HG03139 (cell line): ENCODE results near the gene DSG3.

Experiments used
- ATAC-seq: cut with Tn5 transposase; IDR thresholded peaks from one replicate; pipeline ENCODE4 v1.9.1; 2021; ENCODE audit not compliant: unreplicated experiment

DSG3 gene

GRCh38 chr18:31430554-31430953 lies 17.0 kb upstream of the DSG3 start:
- ATAC-seq = no peak

DNA sequence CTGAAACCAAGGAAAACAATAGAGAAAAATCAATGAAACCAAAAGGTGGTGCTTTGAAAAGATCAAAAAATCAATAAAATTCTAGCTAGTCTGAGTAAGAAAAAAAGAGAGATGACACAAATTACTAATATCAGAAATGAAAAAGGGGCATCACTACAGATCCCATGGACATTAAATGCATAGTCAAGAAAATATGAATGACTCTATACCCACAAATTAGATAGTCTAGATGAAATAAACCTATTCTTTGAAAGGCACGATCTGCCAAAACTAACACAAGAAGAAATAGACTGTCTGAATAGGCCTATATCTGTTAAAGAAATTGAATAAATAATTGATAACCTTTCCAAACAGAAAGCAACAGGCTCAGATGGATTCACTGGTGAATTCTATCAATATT lies 15.2 kb upstream of the DSG3 start:
- no peak for ATAC-seq

- no peak for ATAC-seq
Observed at GRCh38 chr18:31436825-31437224, 10.7 kb upstream of the DSG3 start.

- no peak for ATAC-seq
Observed at GRCh38 chr18:31438402-31438801, 9.1 kb upstream of the DSG3 start.

DNA sequence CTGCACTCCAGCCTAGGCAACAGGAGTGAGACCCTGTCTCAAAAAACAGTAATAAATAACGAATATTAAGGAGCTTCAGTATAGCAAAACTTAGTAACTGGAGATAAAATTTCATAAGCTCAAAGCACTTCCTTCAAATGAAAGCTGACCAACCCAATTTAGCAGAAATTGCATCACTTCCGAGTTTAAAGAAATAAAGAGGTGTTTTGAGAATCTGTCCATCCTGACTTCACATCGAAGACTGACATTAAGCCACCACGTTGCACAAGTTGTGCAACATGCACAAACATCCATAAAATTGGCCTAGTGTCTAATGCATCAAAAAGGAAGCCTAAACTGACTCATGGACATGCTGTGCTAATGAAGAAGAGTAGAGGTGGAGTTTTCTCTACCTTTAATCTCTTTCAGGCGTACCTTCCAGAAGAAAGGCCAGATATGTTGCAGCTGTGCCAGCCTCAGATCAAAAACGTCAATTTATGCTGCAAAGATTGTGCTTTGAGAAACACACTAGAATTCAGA lies 7.7 kb upstream of the DSG3 start:
- ATAC-seq = no peak

DNA sequence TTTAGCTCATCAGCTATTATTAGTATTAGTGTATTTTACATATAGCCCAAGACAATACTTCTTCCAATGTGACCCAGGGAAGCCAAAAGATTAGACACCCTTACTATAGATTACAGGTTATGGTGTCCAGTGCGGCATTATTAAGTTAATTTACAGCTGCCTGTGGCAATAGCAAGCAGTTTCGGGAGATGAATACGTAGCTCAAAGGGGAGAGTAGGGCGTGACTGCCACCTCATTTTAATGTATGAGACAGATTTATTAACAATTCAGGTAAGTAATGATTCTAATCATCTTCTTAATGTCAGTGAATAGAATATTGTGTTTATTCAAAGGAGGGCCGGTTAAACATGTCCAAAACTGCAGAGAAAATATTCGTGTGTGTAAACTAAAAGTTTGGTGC lies 6.8 kb upstream of the DSG3 start:
- no peak for ATAC-seq

DNA sequence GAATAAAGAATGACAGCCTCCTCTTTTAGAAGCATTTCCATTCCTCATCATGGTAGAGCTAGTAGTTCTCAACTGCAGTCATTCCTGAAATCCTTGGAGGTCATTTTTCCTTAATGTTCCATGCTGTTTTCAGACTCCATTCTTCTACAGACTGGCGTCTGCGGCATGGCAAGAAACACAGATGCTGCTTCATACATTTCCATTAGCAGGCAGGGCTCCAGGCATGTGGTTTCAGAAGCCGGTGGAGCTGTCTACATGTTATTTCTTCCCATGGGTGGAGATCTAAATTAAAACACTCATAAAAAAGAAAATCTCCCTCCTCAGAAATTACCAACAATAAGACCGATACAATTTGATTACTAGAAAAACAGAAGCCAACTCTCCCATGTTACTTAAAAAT lies 6.0 kb upstream of the DSG3 start:
- ATAC-seq = no peak

- no peak for ATAC-seq
Observed at GRCh38 chr18:31444142-31444541, 3.4 kb upstream of the DSG3 start.

DNA sequence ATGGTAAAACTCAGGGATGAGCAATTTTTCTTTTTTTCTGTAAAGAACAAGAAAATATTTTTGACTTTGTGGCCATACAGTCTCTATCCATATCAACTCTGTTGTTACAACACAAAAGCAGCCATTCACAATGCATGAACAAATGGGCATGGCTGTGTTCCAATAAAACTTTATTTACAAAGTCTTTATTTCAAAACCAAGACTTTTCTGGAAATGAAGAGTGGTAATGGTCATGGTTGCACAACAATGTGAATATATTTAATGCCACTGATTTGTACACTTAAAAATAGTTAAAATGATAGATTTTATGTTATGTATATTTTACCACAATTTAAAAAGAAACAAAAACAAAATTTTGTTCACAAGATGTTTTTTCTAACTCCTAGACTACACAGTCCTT lies 1.6 kb upstream of the DSG3 start:
- no peak for ATAC-seq

DNA sequence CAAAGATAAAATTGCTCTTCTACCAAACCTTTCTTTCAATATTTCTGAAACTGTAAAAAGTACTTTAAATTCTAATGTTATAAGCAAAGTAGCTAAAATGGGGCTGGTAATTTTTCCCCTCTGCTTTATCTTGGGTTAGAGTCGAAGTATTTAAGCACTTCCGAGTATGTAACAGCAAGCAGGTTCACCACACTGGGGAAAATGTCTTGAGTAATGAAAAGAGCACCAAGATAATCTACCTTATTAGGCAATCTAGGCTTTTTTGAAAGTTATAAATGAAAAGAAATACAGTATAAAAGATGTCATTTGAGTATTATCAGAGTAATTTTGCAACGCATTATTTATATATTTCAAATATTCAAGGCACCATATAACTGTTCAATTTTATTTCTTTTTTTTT lies 687 bp upstream of the DSG3 start:
- no peak for ATAC-seq

DNA sequence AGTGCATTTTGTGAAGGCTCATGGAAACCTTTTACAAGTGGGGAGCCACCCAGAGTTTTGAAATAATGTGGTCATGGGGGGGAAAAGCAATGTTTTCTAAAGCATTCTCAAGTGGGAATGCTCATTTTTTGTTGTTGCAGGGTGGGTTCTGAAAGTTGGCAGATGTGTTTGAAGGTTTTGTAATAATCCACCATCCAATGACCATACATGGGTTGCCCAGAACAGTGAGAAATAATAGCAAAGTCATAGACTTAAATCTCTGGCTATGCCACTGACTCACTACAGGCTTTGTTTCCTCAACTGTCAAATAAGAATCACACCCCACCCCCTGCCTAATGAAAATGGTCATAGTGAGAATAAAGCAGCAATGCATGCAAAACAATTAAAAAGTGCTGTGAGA lies 2.9 kb downstream of the DSG3 start:
- ATAC-seq = no peak

GRCh38 chr18:31451625-31452024 lies 4.1 kb downstream of the DSG3 start:
- no peak for ATAC-seq

DNA sequence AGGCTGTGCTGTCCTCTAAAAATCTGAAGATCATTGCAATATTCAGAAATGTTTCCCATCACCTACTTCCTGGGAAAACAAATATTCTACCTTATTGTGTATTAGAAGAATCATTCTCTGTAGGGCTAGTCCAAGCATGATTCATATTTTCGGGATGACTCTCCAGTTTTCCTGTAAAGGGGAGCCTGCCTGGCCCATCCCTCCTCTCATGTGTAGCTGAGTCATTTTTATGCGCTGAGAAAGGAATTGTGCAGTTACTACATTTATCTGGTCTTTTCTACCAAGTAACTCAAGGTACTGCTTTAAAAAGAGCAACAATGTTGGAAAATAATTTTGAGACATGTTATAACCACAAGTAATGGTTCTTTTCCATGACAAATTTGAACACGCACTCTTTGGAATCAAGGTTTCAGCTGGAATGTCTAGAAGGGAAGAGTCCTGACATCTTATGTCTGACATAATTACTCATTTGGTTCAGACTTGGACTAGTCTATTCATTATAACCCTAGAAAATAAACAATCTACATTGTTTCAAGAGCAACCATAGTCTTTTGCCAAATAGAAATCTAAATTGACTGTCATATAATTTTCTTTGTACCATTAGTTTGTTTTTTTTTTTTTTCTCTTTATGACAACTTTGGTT lies 6.6 kb downstream of the DSG3 start:
- no peak for ATAC-seq

GRCh38 chr18:31469629-31470028 lies 22.1 kb downstream of the DSG3 start:
- no peak for ATAC-seq

- no peak for ATAC-seq
Observed at GRCh38 chr18:31478688-31479087, 31.1 kb downstream of the DSG3 start.

GRCh38 chr18:31482051-31482450 lies 34.5 kb downstream of the DSG3 start:
- ATAC-seq = no peak

DNA sequence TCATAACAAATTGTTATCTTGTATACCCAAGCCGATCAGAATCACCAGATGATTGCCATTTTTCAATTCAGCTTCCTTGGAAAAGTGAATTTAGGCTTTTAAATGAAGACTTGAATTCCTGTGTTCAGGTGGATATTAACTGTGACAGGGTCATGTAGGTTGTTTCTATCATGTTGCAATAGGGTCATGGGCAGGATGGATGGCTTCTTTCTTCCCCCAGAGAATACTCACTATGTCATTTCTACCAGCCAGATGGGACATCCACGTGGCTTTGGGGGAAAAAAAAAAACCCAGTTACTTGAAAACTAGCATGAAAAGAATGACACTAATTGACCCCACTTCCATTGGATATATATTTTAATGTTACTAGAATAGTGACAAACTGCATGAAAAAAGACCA lies 35.9 kb downstream of the DSG3 start:
- no peak for ATAC-seq

DNA sequence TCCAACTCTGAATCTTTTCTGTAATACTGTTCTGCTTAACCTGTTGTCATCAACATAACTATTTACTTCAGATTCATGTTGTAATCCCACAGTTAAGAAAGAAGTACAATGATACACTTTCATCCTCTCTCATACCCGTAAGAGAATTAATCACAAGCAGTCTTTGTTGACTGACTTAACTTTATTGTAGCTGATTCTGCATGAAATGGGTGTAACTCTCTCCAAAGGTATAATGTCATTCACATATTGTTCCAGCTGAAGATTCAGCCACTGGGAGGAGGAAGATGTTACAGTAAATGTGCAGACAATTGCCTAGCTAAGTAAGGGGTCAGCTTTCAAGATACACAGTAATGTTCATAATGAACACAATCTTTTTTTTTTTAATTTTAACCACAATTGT lies 36.9 kb downstream of the DSG3 start:
- no peak for ATAC-seq

DNA sequence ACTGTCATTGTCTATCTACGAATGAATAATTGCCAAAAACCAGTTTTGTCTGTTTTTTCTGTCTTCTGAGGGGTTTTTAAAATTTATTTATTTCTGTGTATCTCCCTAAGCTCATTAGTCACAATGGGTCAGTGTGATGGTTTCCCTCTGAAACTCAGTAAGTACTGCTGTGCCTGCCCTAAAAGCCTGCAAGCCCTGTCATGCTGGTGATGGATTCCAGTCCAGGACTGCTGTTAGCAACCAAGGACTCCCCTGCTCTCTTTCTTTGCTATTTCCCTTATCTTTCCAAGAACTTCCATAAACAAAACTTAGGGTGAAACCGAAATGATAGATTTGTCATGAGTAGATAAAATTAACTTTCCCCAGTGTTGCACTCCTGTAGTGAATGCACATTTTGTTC lies 38.6 kb downstream of the DSG3 start:
- ATAC-seq = no peak

- ATAC-seq = no peak
Observed at GRCh38 chr18:31487246-31488015, 39.9 kb downstream of the DSG3 start.

GRCh38 chr18:31489311-31489710 lies 41.8 kb downstream of the DSG3 start:
- ATAC-seq = no peak

GRCh38 chr18:31490387-31490786 lies 42.8 kb downstream of the DSG3 start:
- ATAC-seq = peak; percentile 53

DNA sequence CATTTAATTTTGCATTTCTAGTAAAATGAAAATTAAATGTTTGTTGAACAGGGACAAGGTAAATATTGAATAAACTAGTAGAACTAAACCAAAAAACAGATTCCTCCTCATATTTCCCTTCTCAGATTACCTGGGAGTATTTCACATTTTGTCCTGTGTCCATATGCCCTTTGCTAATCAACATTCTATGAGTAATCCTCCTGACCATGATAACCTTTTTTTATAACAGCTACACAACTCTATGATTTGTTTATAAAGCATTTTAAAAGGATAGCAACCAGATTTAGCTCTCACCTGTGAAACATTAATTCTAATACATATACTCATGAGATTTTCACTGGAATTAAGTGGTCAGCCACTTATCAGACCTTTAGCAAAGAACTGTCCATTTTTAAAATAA lies 43.3 kb downstream of the DSG3 start:
- ATAC-seq = no peak
